ENCODE measurements around the gene ENPP7. TPM values are rescaled to one million over a fixed set of nuclear protein-coding genes. Genes with fewer than 3 reads are reported as not detected.

ENPP7 gene
- polyA plus RNA-seq, 3 donors = not detected

DNA sequence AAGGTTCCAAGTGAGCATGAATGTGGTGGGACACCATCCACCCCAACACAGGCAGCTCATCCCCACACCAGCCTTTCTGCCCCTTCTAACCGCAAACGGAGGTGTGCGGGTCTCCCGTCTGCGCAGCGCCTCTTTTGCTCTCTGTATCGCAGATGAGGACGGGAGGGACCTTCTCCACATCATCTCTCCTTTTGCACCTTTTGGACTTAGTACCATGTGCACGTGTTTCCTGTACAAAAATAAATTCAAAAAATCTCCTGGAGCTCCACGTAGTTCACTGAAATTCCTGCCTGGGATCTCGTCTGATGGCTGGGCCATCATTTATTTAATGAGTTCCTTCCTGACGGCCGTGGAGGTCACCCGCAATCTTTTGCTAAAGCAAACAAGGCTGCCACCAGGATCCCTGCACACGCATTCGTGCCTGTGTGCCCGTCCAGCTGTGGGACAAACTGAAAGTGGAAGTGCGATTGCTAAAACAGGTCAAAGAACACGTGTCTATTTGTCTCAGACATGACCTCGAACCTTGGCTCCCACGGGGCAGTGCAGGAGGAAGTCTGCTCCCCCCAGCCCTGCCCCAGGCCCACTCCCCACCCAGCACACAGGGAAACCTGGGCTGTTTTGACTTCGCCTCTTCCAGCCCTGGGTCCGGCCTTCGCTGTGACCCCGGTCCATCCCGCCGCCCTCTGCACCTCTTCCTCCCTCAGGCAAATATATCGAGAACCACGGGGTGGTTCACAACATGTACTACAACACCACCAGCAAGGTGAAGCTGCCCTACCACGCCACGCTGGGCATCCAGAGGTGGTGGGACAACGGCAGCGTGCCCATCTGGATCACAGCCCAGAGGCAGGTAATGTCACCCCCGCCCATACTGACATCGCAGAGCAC is 2.3 kb downstream of the ENPP7 start:
- Histone ChIP-seq H3K27me3 (ENCODE audit: control insufficient read depth in 2 of 2, insufficient read depth in 2 of 2, low read length in 2 of 2) (no peaks in the 10 kb centered on the region), H3K9me3 (replicated peaks in 1 of 2; ENCODE audit: control insufficient read depth in 1 of 2, insufficient read depth in 1 of 2, low read length in 2 of 2) (no peaks in the 10 kb centered on the region), H3K27ac (ENCODE audit: low read depth in 1 of 2, low read length in 2 of 2) (peak overlapping the region in 1 of 2 donors; percentile 66), H3K4me2 (replicated peaks; ENCODE audit: extremely low read depth, low read length, poor library complexity, severe bottlenecking) (peak overlapping the region; percentile 64), H3K4me1 (ENCODE audit: control insufficient read depth in 1 of 2, insufficient read depth in 2 of 2, low read length in 2 of 2) (peaks cover 15 to 24% of the 10 kb centered on the region in 2 donors), H4K20me1 (ENCODE audit: insufficient read depth, low read length) (no peaks in the 10 kb centered on the region), H3K9ac (ENCODE audit: insufficient read depth, low read length, poor library complexity, severe bottlenecking) (peak overlapping the region; percentile 53), H3K36me3 (replicated peaks in 1 of 2; ENCODE audit: control insufficient read depth in 1 of 2, insufficient read depth in 2 of 2, low read length in 2 of 2) (no peaks in the 10 kb centered on the region), H3K4me3 (replicated peaks in 1 of 3; ENCODE audit: low read depth in 2 of 3, low read length in 3 of 3) (peak overlapping the region; percentile 20 to 70 (median 42)), H2AFZ (ENCODE audit: insufficient read depth, low read depth, low read length, poor library complexity, severe bottlenecking) (peak overlapping the region; percentile 82), H3K79me2 (ENCODE audit: insufficient read depth, low read length) (no peaks in the 10 kb centered on the region)
- Mint-ChIP-seq H3K27me3 (ENCODE audit: low read depth in 3 of 3) (peaks cover 2 to 10% (median 8%) of the 10 kb centered on the region in 3 donors), H3K27ac (peak overlapping the region; percentile 51 to 91 (median 82)), H3K4me3 (peak overlapping the region; percentile 79 to 87), H3K36me3 (no peaks in the 10 kb centered on the region), H3K9me3 (peaks cover 0 to 2% (median 0%) of the 10 kb centered on the region in 7 donors), H3K4me1 (peaks cover 22% of the 10 kb centered on the region)
- TF ChIP-seq, protein P1, sequence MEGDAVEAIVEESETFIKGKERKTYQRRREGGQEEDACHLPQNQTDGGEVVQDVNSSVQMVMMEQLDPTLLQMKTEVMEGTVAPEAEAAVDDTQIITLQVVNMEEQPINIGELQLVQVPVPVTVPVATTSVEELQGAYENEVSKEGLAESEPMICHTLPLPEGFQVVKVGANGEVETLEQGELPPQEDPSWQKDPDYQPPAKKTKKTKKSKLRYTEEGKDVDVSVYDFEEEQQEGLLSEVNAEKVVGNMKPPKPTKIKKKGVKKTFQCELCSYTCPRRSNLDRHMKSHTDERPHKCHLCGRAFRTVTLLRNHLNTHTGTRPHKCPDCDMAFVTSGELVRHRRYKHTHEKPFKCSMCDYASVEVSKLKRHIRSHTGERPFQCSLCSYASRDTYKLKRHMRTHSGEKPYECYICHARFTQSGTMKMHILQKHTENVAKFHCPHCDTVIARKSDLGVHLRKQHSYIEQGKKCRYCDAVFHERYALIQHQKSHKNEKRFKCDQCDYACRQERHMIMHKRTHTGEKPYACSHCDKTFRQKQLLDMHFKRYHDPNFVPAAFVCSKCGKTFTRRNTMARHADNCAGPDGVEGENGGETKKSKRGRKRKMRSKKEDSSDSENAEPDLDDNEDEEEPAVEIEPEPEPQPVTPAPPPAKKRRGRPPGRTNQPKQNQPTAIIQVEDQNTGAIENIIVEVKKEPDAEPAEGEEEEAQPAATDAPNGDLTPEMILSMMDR (IDR thresholded peaks at IDR 0.05) = no peak
- 53% methylated on average over 35 of the region's 35 CpGs for WGBS (ENCODE audit: insufficient coverage)
- intact Hi-C loops (cut with micrococcal nuclease) = no loop called here
- DNase-seq = peak; percentile 30 to 55 (median 39)

DNA sequence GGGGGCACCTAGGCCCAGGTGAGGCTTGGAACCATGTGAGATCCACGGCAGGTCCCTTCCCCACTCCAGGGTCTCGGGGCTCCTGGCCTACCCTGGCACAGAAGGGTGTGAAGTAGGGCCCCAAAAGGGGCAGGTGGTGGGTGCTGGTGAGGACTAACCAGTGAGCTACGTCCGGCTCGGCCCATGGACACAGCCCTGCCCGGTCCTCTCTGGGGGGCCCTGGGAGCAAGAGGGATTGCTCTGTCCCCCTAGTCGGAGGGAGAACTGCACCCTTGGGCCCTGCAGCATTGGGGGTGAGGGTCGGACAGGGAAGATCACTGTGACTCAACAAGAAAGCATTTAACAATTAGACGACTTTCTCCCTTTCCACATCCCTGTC is 2.9 kb downstream of the ENPP7 start:
- H2AFZ ChIP-seq (ENCODE audit: insufficient read depth, low read depth, low read length, poor library complexity, severe bottlenecking) = peak overlapping the region; percentile 82
- intact Hi-C loops (cut with micrococcal nuclease) = no loop called here
- H3K36me3 Mint-ChIP-seq = no peaks in the 10 kb centered on the region
- no peaks in the 10 kb centered on the region for H3K9me3 ChIP-seq (replicated peaks in 1 of 2; ENCODE audit: control insufficient read depth in 1 of 2, insufficient read depth in 1 of 2, low read length in 2 of 2)
- peaks cover 0 to 2% (median 0%) of the 10 kb centered on the region in 7 donors for H3K9me3 Mint-ChIP-seq
- H4K20me1 ChIP-seq (ENCODE audit: insufficient read depth, low read length) = no peaks in the 10 kb centered on the region
- DNase-seq = no peak
- H3K4me3 Mint-ChIP-seq = no peak overlapping the region
- no peaks in the 10 kb centered on the region for H3K79me2 ChIP-seq (ENCODE audit: insufficient read depth, low read length)
- no peaks in the 10 kb centered on the region for H3K27me3 ChIP-seq (ENCODE audit: control insufficient read depth in 2 of 2, insufficient read depth in 2 of 2, low read length in 2 of 2)
- H3K4me1 Mint-ChIP-seq = peaks cover 17% of the 10 kb centered on the region
- H3K4me2 ChIP-seq (replicated peaks; ENCODE audit: extremely low read depth, low read length, poor library complexity, severe bottlenecking) = no peak overlapping the region
- H3K27me3 Mint-ChIP-seq (ENCODE audit: low read depth in 3 of 3) = peaks cover 3 to 12% (median 10%) of the 10 kb centered on the region in 3 donors
- H3K27ac ChIP-seq (ENCODE audit: low read depth in 1 of 2, low read length in 2 of 2) = peak overlapping the region in 1 of 2 donors; percentile 66
- TF ChIP-seq, protein P1 (IDR thresholded peaks at IDR 0.05) = no peak
- H3K27ac Mint-ChIP-seq = peak overlapping the region in 2 of 7 donors; percentile 82 to 91
- no CpG with 5 or more reads among the region's 9 CpGs for WGBS (ENCODE audit: insufficient coverage)
- H3K9ac ChIP-seq (ENCODE audit: insufficient read depth, low read length, poor library complexity, severe bottlenecking) = no peak overlapping the region
- no peaks in the 10 kb centered on the region for H3K36me3 ChIP-seq (replicated peaks in 1 of 2; ENCODE audit: control insufficient read depth in 1 of 2, insufficient read depth in 2 of 2, low read length in 2 of 2)
- H3K4me3 ChIP-seq (replicated peaks in 1 of 3; ENCODE audit: low read depth in 2 of 3, low read length in 3 of 3) = no peak overlapping the region
- H3K4me1 ChIP-seq (ENCODE audit: control insufficient read depth in 1 of 2, insufficient read depth in 2 of 2, low read length in 2 of 2) = peaks cover 9 to 18% of the 10 kb centered on the region in 2 donors
